ACC112 (cell line): ENCODE results near the gene DAAM2.
A peak's percentile ranks its signal among the peaks of the same experiment; 100 is the strongest.

Source experiments
- H2AFZ ChIP-seq: fragments of 200-600 bp; sonication (generic); one replicate; pipeline ENCODE4 v1.6.0; 2017; ENCODE audit warnings: antibody characterized with exemption, low read length; ENCODE audit not compliant: unreplicated experiment
- H3K27ac ChIP-seq: fragments of 200-600 bp; sonication (generic); 2 replicates; pipeline ENCODE4 v1.5.1; 2014; ENCODE audit warnings: low read depth, mild to moderate bottlenecking, antibody characterized with exemption, low read length, moderate library complexity
- H3K27me3 ChIP-seq: fragments of 200-600 bp; sonication (generic); 2 replicates; pipeline ENCODE4 v1.6.1; 2014; ENCODE audit warnings: mild to moderate bottlenecking, antibody characterized with exemption, low read length, moderate library complexity, mixed read lengths; ENCODE audit not compliant: insufficient read depth
- H3K36me3 ChIP-seq: fragments of 200-600 bp; sonication (generic); 2 replicates; pipeline ENCODE4 v1.6.1; 2016; ENCODE audit warnings: mild to moderate bottlenecking, antibody characterized with exemption, low read length, moderate library complexity, mixed read lengths; ENCODE audit not compliant: insufficient read depth
- H3K4me1 ChIP-seq: fragments of 200-600 bp; sonication (generic); one replicate; pipeline ENCODE4 v1.6.1; 2016; ENCODE audit warnings: low read length, mixed read lengths; ENCODE audit not compliant: insufficient read depth, unreplicated experiment, control insufficient read depth
- H3K4me3 ChIP-seq: fragments of 200-600 bp; sonication (generic); 2 replicates; pipeline ENCODE4 v1.5.1; 2014; ENCODE audit warnings: mild to moderate bottlenecking, low read depth, low read length
- H3K79me2 ChIP-seq: fragments of 200-600 bp; sonication (generic); one replicate; pipeline ENCODE4 v1.6.0; 2016; ENCODE audit warnings: low read length; ENCODE audit not compliant: control insufficient read depth, unreplicated experiment, insufficient read depth

The DAAM2 gene

DNA sequence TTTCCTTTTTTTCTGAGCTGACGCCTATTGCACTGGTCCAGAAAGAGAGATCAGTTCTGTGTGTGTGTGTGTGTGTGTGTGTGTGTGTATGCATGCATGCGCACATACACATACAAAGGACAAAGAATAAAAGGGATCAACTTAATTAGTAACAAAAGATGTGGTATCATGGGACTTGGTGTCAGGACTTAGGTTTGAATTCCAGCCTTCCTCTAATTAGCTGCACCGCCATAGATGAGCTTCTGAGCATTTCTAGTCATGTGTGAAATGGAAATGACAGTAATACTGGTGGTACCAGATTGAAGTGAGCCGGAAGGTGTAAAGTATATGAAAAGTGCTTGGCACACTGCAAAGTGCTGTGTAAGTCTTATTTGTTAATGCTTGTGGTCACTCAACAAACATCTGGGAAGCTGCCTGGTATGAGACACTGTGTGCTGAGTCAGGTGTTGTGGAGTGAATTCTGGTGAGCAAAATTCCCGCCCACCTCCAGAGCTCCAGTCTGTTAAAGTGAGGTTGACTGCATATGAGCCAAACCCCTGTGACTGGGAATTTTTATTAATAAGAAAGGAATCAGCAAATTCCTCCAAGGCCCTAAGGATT, 12.4 kb downstream of the DAAM2 start:
- no peak overlapping the region for H3K27ac ChIP-seq

DNA sequence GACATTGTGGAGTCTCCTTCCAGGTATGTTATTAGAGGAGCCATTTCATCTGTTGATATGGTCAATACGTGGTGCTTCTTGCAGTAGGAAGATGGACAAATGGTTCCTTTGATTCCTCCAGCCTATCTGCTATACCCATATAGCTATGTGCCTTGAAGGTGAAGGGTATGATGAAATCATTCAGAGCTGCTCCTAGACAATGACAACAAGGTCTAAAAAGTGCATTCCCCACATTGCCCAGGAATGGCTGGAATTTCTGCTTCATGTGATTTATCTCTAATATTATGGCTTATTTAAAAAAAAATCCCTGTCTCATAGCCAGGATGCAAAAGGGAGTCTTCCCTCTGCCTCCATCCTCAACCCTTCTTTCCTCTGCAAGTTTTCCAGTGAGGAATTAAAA, 14.1 kb downstream of the DAAM2 start:
- 0 out of 2 replicates have a peak, but pooled peaks cover 6% of the 10 kb centered on the region for H3K27me3 ChIP-seq
- H3K27ac ChIP-seq = no peak overlapping the region
- no peaks in the 10 kb centered on the region for H3K4me1 ChIP-seq
- no peaks in the 10 kb centered on the region for H3K79me2 ChIP-seq
- no peak overlapping the region for H3K4me3 ChIP-seq
- H3K36me3 ChIP-seq = no peaks in the 10 kb centered on the region
- no peak overlapping the region for H2AFZ ChIP-seq

More for the DNA sequence above, 12.4 kb downstream of the DAAM2 start:
- no peaks in the 10 kb centered on the region for H3K4me1 ChIP-seq
- no peak overlapping the region for H2AFZ ChIP-seq
- H3K4me3 ChIP-seq = no peak overlapping the region
- no peaks in the 10 kb centered on the region for H3K79me2 ChIP-seq
- H3K27me3 ChIP-seq = 0 out of 2 replicates have a peak, but pooled peaks cover 6% of the 10 kb centered on the region
- H3K36me3 ChIP-seq = no peaks in the 10 kb centered on the region

DNA sequence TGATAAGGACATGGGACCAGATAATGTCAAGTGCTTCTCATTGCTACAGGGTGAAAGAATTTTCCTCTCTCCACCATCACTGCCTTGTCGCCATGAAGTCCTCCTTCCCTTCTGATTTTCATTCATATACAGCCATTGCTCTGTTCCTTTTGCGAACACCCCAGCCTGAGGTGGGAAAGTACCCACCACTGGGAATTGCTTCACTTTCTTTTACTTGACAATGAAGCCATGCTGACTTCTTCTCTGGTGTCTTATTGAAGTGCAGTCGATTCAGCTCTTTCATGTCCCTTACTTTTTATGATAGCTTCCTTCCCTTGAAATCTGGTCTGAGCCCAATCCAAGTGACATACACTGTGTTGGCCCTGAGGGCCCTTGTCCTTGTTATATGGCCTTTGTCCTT, 16.2 kb downstream of the DAAM2 start:
- Histone ChIP-seq H3K36me3 (no peaks in the 10 kb centered on the region), H3K4me3 (no peak overlapping the region)

DNA sequence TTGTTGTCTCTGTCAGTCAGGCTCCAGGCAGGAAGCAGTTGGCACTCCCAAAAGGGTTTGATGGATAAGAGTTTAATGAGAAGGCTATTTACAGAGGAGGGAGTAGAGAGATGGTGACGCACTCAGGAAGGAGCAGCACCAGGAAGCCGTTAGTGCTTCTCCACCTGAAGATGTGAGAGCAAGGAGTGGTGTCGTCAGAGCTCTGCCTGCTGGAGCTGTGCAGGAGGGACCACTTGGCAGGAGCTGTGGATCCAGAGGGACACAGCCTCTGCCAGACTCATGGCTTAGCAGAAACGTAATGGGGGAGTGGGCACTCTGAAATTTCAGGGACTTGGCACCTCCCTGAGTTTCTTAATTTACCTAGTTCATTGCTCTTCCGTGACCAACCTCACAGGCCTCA, 16.8 kb downstream of the DAAM2 start:
- Histone ChIP-seq H3K27ac (no peak overlapping the region), H2AFZ (no peak overlapping the region), H3K79me2 (no peaks in the 10 kb centered on the region), H3K36me3 (no peaks in the 10 kb centered on the region), H3K4me1 (no peaks in the 10 kb centered on the region), H3K4me3 (no peak overlapping the region), H3K27me3 (no peaks in the 10 kb centered on the region)

More for the DNA sequence above, 16.2 kb downstream of the DAAM2 start:
- Histone ChIP-seq H3K27ac (no peak overlapping the region), H3K27me3 (no peaks in the 10 kb centered on the region), H3K4me1 (no peaks in the 10 kb centered on the region), H3K79me2 (no peaks in the 10 kb centered on the region), H2AFZ (no peak overlapping the region)

DNA sequence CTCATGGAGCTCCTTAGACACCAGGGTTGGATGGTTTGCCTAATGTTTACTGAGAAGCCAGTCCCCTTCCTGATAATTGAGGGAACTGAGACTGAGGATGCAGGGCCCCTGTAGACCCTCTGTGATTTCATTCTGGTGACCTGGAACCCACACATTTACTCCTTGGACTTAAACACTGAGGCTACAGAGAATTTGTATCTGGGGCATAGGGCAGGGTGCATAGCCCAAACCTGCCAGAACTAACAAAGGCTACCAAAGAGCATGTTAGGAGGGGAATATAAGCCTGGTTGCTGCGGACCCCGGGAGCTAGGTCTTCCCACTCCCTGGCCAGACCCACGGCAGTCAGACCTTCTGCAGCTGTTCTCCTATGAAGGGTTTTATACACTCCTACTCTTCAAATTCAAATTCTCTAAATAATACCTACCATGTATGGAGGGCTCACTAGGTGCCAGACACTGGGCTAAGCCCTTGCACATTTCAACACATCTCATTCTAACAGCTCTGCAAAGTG, 19.7 kb downstream of the DAAM2 start:
- H3K27ac ChIP-seq = no peak overlapping the region
- no peaks in the 10 kb centered on the region for H3K27me3 ChIP-seq
- no peaks in the 10 kb centered on the region for H3K4me1 ChIP-seq
- no peak overlapping the region for H3K4me3 ChIP-seq
- no peaks in the 10 kb centered on the region for H3K36me3 ChIP-seq
- no peak overlapping the region for H2AFZ ChIP-seq
- no peaks in the 10 kb centered on the region for H3K79me2 ChIP-seq

DNA sequence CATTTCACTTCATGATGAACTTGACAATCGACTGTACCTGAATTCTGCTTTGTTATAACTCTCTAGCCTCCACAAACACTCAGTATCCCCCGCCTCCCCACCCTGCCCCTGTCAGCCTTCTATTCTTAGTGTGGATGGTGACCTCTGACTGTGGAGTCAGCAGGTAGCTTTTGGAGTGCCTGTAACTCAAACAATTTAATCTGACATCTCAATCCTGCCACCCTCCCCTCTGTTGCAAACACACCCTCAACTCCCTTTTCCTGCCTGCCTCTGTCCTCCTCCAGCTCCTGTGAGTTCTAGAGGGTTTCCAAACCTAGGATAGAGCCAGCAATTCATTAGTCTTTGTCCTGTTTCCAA, 20.3 kb downstream of the DAAM2 start:
- H2AFZ ChIP-seq = no peak overlapping the region
- H3K27ac ChIP-seq = no peak overlapping the region
- H3K36me3 ChIP-seq = no peaks in the 10 kb centered on the region
- H3K79me2 ChIP-seq = no peaks in the 10 kb centered on the region
- no peak overlapping the region for H3K4me3 ChIP-seq
- H3K27me3 ChIP-seq = no peaks in the 10 kb centered on the region
- H3K4me1 ChIP-seq = no peaks in the 10 kb centered on the region

DNA sequence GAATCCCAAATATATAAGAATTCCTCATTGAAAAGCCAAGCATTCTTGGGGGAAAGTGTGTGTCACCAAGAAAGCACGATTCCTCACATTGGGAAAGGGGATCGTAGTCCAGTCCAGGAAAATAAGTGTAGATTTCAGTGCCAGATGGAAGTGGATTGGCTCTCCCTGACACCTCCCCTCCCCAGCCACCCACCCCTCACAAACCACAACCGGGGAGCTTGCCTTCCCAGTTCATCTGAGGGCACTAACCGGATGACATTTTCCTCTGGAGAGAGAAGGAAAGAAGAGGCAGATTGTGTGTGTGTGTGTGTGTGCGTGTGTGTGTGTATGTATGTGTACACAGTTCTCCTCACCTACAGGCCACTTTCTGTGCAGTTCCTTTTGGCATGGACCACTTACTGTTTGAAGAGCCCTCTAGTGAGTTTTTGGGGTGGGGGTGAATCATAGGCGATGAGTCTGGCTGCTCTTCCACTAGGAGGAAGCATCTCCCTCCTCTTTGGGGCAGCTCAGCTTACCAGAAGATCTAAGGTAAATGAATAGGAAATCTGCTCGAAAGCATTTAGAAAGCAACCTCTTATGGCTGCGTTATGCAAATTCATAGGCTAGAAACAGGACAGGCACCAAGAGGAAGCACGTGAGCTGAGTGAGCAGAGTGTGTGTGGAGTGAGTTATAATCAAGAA, 20.8 kb downstream of the DAAM2 start:
- H3K79me2 ChIP-seq = no peaks in the 10 kb centered on the region
- H3K36me3 ChIP-seq = no peaks in the 10 kb centered on the region
- H3K27ac ChIP-seq = no peak overlapping the region
- no peak overlapping the region for H2AFZ ChIP-seq
- no peaks in the 10 kb centered on the region for H3K4me1 ChIP-seq
- H3K4me3 ChIP-seq = no peak overlapping the region
- no peaks in the 10 kb centered on the region for H3K27me3 ChIP-seq

DNA sequence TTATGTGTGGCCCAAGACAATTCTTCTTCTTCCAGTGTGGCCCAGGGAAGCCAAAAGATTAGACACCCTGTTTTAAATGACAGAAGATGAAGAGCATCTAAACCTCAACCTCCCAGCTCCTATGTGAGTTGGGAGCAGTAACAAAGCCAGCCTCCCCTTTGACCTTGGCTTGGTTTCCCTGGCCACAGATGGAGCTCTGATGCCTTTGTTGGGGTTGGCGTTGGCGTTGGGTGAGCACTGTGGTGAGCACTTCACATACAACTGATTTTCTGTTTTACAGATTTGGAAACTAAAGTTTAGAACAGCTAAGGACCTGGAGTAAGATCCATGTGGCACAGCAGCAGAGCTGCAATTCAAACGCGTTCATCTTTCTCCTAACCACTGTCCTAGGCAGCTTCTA, 22.1 kb downstream of the DAAM2 start:
- H3K36me3 ChIP-seq = no peaks in the 10 kb centered on the region
- no peaks in the 10 kb centered on the region for H3K79me2 ChIP-seq
- H2AFZ ChIP-seq = no peak overlapping the region
- H3K4me3 ChIP-seq = no peak overlapping the region
- H3K27me3 ChIP-seq = no peaks in the 10 kb centered on the region
- H3K4me1 ChIP-seq = peaks cover 8% of the 10 kb centered on the region
- no peak overlapping the region for H3K27ac ChIP-seq

DNA sequence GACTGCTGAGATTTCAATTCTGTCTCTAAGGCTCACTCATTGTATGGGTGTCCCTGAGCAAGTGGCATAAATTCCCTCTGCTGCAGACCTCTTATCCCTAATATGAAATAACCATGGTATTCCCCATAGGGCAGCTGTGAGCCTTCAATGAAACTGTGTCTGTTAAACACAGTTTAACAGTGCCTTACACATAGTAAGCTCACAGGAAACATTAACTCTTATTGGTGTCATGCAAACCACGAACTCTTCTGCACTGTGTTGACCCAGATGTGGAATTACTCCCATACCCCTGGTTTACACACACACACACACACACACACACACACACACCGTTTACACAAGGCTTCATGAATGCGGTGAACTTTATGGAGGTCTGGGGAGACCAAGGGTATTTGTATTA, 23.2 kb downstream of the DAAM2 start:
- Histone ChIP-seq H3K4me1 (peaks cover 13% of the 10 kb centered on the region), H2AFZ (no peak overlapping the region), H3K79me2 (no peaks in the 10 kb centered on the region), H3K27ac (no peak overlapping the region), H3K36me3 (no peaks in the 10 kb centered on the region), H3K27me3 (no peaks in the 10 kb centered on the region), H3K4me3 (no peak overlapping the region)

DNA sequence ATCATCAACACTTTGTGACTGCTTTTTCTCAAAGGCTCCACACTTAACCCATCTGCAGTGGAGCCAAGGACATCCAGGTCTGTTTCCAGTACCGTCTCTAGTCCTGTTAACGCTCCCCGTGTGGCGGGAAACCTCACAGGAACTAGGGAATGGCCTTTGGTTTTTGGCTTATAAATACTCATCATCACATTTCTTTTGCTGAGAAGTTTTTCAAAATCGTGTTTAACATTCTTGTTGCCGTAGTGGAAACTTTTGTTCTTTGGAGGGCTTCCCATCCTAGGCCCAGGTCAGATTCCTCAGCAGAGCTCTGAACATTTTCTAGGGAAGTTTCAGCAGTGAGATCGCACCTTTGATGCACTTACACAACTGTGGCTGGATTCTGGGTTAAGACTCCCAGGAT, 24.6 kb downstream of the DAAM2 start:
- Histone ChIP-seq H3K27ac (no peak overlapping the region), H3K79me2 (no peaks in the 10 kb centered on the region), H3K4me1 (peaks cover 13% of the 10 kb centered on the region), H3K27me3 (no peaks in the 10 kb centered on the region), H3K4me3 (no peak overlapping the region), H2AFZ (no peak overlapping the region), H3K36me3 (no peaks in the 10 kb centered on the region)

DNA sequence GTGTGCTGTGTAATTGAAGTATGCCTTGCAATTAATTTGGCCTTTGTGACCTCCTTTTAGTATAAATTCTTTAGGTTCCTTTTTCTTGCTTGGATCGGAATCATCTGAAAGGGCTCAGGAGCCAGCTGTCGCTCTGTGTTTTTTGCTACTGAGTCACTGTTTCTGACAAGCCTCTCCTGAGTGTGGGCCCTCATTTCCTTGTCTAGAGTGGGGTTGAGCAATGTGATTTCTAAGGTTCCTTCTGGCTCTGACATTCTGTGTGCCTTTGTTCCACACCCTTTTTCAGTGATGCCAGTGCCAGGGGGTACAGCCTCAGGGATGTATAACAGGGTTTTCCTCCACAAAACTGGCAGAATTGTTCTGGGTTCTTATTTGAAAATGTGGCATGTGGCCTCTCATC, 26.5 kb downstream of the DAAM2 start:
- Histone ChIP-seq H3K4me1 (peaks cover 21% of the 10 kb centered on the region), H3K79me2 (no peaks in the 10 kb centered on the region), H3K27ac (peak overlapping the region; percentile 48), H3K36me3 (no peaks in the 10 kb centered on the region), H2AFZ (no peak overlapping the region), H3K27me3 (no peaks in the 10 kb centered on the region), H3K4me3 (no peak overlapping the region)
